ENCODE results near the gene DAAM2.

GRCh38 chr6:39824030-39824926, 32.1 kb downstream of the DAAM2 start:
- TF ChIP-seq EZH2phosphoT487 (IDR thresholded peaks at IDR 0.05; ENCODE audit: insufficient read depth, low read depth): no peak
- TF ChIP-seq EZH2 (IDR thresholded peaks at IDR 0.05; ENCODE audit: insufficient read depth, poor library complexity, severe bottlenecking): no peak

All from GM23248 (cell line).